NCI-H82 treated with DMSO at 0.1 percent for 48 hours (cell line): ENCODE measurements around the gene ANHX.

ENCODE experiments used
- DNase-seq: peaks from one replicate; lab custom pipeline; 2025; ENCODE audit not compliant: unreplicated experiment; lab: John Stamatoyannopoulos, UW

ANHX gene

DNA sequence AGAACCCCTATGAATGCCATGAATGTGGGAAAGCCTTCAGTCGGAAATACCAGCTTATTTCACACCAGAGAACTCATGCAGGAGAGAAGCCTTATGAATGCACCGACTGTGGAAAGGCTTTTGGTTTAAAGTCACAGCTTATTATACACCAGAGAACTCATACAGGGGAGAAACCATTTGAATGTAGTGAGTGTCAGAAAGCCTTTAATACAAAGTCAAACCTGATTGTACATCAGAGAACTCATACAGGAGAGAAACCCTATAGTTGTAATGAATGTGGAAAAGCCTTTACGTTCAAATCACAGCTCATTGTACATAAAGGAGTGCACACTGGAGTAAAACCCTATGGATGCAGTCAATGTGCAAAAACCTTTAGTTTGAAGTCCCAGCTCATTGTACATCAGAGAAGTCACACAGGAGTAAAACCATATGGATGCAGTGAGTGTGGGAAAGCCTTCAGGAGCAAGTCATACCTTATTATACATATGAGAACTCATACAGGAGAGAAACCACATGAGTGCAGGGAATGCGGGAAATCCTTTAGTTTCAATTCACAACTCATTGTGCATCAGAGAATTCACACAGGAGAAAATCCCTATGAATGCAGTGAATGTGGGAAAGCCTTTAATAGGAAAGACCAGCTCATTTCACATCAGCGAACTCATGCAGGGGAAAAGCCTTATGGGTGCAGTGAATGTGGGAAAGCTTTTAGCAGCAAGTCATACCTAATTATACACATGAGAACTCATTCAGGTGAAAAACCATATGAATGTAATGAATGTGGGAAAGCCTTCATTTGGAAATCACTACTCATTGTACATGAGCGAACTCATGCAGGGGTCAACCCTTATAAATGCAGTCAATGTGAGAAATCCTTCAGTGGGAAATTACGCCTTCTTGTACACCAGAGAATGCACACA lies 32.1 kb downstream of the ANHX start:
- DNase-seq = no peak

DNA sequence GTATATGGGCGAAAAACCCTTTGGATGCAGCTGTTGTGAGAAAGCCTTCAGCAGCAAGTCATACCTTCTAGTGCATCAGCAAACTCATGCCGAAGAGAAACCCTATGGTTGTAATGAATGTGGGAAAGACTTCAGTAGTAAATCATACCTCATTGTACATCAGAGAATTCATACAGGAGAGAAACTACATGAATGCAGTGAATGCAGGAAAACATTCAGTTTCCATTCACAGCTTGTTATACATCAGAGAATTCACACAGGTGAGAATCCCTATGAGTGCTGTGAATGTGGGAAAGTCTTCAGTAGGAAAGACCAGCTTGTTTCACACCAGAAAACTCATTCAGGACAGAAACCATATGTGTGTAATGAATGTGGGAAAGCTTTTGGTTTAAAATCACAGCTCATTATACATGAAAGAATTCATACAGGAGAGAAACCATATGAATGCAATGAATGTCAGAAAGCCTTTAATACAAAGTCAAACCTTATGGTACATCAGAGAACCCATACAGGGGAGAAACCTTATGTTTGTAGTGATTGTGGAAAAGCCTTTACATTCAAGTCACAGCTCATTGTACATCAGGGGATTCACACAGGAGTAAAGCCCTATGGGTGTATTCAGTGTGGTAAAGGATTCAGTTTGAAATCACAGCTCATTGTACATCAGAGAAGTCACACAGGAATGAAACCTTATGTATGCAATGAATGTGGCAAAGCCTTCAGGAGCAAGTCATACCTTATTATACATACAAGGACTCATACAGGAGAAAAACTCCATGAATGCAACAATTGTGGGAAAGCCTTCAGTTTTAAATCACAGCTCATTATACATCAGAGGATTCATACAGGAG lies 33.0 kb downstream of the ANHX start:
- no peak for DNase-seq

DNA sequence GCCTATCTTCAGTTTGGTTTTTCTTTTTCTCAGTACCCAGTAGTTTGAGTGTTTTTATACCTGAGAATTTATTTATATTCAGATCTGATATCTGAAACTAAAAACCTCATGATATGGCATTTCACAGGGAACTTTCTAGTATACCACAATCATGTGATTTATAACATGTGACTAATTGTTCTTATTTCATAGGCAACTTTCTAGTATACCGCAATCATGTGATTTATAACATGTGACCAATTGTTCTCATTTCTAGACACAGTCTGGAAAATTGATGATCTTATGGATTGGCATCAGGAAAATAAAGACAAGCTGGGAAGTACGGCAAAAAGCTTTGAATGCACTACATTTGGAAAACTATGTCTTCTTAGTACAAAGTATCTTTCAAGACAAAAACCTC lies 33.8 kb downstream of the ANHX start:
- no peak for DNase-seq

DNA sequence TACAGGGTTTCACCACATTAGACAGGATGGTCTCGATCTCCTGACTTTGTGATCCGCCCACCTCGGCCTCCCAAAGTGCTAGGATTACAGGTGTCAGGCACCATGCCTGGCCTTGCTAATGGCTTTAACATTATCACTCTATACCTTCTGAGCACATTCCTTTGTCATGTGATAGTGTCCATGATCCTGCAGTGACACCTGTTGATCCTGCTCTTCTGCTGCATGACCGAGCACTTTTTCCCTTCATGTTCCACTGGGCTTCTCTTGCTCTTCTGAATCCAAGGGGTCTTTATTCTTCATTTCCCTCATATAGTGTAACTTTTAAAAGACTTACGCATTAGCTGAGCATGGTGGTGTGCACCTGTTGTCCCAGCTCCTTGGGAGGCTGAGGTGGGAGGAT lies 42.8 kb downstream of the ANHX start:
- no peak for DNase-seq

DNA sequence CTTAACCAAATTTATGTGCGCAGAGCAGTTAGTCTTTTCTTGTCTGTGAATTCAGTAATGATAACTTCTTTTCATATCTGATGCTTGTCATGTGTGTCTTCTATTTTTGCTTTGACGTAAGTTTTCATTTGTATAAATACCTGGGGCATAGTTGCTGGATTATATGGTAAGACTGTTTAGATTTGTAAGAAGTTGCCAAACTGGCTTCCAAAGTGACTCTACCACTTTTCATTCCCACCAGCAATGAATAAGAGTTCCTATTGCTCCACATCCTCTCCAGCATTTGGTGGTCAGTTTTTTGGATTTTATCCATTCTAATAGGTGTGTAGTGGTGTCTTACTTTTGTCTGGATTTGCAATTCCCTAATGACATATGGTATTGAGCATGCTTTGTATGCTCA lies 45.5 kb downstream of the ANHX start:
- no peak for DNase-seq

DNA sequence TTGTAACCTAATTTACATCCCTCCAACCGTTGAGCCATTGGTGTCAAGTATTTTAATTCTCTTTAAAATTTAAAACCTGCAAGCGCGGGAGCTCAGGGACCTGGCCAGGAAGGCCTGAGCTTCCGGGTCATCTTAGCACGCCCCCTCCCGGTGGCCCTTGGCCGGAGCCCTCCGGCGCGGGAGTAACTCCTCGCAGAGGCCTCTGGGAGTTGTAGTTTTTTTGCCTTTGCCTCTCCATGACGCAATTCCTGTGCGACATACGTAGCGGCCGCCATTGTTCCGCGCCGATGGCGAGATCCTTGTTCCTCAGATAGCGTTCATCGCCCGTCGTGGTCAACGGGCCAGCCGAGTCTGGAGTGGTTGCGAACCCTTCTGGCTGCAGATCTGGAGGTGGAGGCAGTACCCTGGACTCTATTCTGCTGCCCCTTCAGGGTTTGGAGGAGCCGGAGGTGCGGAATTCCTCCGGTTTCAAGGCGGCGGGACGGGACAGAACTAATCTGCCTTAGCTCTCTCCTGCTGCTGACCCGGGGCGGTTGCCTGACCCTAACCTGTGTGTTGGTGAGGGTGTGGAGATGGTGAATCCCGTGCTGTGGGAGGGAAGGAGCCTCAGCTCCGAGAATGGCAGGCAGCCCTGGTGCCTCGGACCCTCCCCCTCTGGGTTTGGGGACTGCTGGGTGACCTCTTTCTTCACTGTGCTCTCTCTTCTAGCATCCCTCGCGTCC lies 54.3 kb downstream of the ANHX start, which contains the start of gene ZNF268:
Gene ZNF268 (plus strand): TSS at position 258 of the 722 bp plus-strand sequence. CDS start 503 bp downstream, outside the sequence.
- DNase-seq = peak; percentile 80

DNA sequence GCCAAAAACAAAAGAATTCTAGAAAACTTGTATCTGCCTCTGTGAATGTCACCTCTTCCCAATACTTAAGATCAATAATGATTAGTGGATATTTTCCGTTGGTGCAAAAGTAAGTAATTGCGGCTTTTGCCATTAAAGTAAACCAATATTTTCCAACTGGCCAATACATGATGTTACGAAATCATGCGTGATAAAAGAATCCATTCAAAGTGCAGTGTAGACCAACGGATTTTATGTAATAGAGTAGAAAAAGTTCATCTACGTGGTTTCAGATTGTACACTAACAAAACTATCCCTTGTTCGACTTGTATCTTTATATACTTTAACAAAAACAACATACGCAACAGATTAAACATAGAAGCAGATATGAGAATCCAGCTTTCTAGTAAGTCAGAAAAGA lies 55.0 kb downstream of the ANHX start:
- no peak for DNase-seq

DNA sequence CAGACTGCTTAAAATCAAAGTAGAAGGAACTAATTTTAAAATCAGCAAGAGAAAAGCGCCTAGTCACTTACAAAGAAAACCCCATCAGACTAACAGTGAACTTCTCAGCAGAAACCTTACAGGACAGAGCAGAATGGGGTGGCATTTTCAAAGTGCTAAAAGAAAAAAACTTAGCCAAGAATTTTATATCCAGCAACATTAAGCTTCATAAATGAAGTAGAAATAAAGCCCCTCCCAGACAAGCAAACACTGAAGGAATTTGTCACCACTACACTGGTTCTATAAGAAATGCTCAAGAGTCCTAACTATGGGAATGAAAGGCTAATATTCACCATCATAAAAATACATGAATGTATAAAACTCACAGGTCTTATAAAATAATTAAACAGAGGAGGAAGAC lies 60.8 kb downstream of the ANHX start:
- DNase-seq = no peak

DNA sequence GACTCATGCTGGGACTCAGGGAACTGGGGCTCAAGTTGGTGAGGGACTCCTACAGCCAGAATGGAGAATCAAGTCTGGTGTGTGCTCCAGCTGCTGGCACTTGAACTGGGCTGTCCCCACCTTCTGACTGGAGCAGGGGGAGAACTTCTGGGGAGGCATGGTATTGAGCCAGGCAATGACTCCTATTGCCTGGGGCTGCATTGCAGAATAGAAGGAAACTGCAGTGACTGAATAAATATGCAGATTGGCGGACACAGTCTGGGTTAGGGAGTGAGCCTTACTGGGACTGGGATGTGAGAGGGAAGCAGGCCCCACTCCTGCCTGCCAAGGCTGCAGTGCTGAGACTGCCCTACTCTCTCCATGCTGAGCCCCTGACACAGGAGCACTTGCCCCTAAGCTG lies 63.2 kb downstream of the ANHX start:
- DNase-seq = no peak
